Activated CD4-positive, alpha-beta T cell treated with anti-CD3 and anti-CD28 coated beads, Interleukin-2, Interleukin-6, amounts not matched to agents 100 ng/mL and 50 ng/mL, durations not matched to agents 16 hours and 8 hours (primary cell): ENCODE measurements around the gene OGA.
"Not testable (repeated sequence)": the region's sequence is repeated elsewhere in the genome, so short reads cannot be mapped to it uniquely, and the experiment has no call there.

ENCODE experiments used
- DNase-seq: peaks from one replicate; pipeline ENCODE4 v3.0.0-alpha.2; 2020

Gene OGA

DNA sequence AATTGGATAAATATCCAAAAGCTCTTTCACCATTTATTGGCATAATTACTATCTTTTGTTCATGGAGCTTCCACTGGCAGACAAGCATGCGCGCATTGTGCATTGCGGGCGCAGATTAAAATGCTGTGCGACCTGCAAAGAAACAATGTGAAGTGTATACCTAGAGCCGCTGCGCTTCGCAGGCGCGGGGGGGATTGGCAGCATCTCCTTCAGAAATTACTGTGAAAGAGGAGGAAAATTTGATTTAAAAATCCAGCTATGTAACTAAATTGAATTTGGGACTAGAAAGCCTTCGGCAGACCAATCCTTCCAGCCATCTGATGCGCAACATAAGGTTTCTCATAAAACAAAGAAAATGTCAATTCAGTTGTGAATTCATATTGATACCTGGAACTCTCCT is 24.7 kb downstream of the OGA start:
- DNase-seq: no peak

GRCh38 chr10:101789686-101790085 is 28.6 kb downstream of the OGA start:
- no peak for DNase-seq

GRCh38 chr10:101789231-101789630 is 29.0 kb downstream of the OGA start:
- DNase-seq: not testable (repeated sequence)

DNA sequence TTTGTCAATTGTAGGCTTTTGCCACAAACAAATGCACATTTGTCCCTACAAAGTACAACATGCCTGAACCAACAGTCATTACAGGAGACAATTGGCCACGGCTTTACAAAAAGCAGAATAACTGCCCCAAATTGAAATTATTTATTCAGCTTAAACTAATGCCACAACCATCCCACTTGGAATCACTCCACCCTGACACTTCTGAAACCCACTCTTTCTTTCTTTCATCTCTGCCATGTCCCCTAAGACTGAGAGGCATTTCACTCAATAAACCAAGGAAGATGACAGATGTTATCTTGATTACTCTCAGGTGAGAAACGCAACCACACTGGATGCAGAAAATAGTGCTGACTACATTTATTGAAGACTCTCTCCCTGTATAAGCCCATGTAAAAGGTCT is 32.4 kb downstream of the OGA start:
- no peak for DNase-seq

DNA sequence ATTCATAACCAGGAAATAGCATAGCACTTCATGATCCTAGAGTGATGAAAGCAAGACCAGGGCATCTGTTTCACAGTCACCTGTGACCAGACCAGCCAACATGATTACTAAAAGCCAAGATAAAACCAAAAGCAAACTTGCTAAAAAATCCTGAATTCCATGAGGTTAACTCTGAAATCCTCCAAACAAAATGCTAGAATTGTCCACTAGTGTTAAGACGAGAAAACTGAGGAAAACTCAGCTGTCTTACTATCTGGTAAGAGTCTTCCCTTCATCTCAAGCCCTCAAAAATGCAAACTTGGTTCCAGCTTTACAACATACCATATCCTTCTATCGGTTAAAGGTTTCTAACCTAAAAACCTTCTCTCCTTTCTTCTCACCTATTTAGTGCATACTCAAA is 33.7 kb downstream of the OGA start:
- DNase-seq: no peak

DNA sequence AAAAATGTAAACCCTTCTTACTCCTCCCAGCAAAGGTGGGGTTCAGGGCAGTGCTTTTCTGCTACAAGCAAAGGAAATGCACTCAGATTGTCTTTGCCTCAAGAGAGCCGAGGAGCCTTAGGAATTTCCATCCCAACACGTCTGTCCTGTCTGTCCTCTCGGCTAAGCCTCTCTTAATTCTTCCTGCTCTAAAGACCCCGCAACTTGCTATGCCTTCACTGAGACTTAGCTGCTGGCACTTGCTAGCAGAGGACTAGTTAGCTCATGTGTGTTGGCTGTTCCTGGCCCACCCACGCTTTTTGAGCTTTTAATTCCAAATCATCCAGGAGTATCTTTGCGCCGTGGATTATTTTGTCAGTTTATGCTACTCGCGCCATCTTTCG is 34.5 kb downstream of the OGA start:
- DNase-seq: no peak

DNA sequence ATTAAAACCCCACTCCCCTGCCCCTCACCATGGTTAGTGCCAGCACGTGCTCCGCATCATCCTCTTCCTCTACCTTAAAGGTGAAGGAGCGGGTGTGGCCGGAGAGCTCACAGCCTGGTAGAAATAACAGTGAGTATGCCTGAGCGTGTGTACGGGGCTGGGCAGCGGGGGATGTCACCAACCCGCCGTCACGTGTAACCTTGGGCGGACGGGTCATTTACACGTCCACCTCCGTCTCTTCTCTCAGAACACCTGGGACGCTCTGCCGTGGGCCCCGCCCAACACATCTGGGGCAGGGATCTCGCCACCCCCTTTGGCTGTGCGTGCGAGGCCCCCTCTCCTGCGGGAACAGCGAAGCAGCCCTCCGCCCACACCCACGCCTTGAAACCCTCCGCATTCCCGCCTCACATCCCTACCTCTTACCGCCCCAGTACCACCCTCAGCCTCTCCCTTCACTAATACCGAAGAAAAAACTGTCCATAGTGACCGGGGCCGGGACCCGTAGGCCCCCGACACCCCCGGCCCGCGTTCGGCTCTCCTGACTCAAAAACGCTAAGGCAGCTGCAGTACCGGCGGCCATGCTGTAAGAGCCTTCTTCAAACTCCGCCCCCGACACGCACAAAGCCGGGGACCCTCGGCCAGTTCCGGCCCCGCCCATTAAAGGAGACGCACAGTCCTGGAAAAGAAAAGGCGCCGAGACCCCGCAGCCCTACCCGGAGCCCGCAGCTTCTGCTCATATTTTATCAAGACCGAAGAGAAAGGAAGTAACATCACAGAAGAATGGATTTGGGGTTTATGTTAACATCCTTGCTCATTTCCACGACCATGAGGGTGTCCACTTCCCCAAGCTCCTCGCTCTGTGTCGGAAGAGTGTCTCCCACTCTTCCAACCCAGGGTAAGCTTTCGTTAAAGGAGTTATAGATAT is 35.2 kb downstream of the OGA start, which contains the start of gene NPM3:
NPM3 (minus strand) TSS at position 636 of the 925 bp plus-strand sequence; CDS start at position 580, 56 bp downstream.
- DNase-seq: peak; percentile 92

DNA sequence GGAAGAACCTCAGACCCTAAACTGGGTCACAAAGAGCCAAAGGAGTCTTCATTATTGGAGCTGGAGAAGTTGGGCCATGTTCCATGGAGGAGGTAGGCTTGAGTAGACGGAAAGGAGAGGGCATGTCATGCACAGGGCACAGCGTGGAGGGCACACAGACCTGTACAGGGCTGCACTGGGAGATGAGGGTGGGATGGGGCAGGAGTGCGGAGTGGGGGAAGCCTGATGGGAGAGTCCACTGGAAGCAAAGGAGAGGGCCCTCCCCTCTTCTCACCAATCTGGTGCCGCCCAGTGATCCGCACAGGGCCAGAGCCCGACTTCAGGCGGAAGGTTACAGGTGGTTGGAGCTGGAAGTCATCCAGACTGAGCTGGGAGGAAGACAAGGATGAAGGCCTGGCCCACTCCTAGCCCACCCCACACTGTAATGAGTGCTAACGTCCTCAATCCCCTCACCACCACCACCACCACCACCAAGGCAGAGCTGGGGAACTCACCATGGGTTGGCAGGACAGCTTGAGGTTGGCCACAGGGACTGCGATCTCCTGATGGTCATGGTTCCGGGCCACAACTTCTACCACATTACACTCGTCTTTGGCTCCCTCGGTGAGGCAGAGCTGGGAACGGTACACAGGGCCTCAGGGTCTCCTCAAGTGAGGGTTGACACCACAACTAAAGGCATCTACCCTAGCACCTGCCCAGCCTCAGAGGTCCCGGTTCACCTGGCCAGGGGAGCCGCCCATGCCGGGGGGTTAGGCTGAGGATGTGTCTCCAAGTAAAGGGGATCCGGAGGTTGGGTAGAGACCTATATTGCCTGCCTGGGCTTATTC is 36.0 kb downstream of the OGA start:
- no peak for DNase-seq

DNA sequence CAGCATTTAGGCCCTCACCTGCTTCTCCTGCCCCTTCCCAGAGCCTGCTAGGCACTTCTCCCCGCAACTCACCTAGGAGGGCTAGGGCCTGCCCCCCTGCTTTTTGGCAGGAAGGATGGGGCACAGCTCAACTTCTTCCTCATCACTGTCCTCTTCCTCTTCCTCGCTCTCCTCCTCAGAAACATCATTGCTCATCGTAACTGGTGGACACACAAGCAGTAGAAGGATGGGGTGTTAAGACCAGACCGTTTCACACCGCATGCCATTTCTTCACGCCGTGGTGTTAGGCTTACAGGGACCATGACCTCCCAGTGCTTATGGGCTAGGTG is 36.6 kb downstream of the OGA start:
- DNase-seq: no peak

- DNase-seq: peak; percentile 87
Measured at GRCh38 chr10:101780818-101781654, 37.2 kb downstream of the OGA start.

DNA sequence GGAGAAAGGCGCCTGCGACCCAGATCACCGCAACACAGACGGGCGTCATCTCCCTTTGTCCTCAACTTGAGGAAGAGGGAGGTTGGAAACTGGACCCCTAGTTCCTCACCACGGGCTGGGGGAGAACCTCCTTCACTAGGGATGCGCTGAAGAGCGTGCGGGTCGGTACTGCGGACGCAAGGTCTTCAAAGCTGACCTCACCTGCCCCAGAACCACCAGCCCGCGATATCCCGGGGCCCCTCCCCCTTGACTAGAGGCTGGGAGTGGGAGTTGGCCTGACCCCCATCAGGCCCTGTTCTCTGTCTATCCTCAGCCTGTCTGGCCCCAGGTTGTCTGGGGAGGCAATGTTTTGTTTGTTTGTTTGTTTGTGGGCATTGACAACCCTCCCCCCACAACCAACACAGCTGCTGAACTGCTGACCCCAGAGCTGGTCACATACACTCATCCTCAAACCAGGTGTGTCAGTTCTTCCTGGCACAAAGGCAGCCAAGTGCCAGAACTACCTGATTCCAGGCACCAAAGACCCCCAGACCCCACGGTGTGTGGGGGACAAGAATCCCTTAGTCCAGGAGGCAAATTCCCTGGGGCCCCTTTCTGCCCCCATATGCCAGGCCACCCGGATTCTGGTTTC is 37.9 kb downstream of the OGA start:
- peak; percentile 7 for DNase-seq

GRCh38 chr10:101779544-101780186 is 38.6 kb downstream of the OGA start:
- peak; percentile 91 for DNase-seq

DNA sequence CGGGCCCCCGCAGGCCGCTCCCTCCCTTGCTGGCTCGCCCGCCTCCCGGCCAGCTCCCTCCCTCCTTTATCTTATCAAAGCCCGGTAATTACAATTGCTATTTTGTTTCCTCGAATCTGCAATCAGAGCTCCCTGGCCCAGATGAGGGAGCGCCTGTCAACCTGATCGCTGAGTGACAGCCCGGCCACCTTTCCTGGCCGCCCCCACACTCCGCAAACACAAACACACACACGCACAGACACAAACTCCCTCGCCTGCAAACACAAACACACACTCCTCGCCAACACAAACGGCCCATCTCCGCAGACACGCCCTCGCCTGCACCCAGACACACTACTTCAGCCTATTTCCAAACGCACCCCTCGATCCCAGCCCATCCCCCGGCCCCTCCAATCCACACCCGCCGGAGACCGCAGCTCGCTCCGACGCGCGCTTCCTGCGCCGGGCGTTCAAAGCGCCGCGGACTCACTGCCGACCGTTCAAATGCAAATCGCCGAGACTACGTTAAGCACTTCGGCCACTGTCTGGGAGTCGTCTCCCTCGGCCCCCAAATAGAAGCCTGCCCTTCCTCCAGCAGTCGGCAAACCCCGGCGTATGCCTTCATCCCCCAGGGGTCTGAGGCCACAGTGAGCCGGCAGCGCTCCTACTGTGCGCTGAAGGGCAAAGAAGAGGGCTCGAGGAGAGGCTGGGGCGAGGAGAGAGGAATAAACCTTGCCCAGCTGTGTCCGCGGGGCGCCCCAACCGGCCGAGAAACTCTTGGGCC is 39.3 kb downstream of the OGA start:
- DNase-seq: peak; percentile 36

GRCh38 chr10:101778151-101778780 is 40.0 kb downstream of the OGA start:
- no peak for DNase-seq

GRCh38 chr10:101777619-101778145 is 40.6 kb downstream of the OGA start:
- no peak for DNase-seq

- DNase-seq: no peak
Measured at GRCh38 chr10:101776161-101776817, 42.0 kb downstream of the OGA start.

DNA sequence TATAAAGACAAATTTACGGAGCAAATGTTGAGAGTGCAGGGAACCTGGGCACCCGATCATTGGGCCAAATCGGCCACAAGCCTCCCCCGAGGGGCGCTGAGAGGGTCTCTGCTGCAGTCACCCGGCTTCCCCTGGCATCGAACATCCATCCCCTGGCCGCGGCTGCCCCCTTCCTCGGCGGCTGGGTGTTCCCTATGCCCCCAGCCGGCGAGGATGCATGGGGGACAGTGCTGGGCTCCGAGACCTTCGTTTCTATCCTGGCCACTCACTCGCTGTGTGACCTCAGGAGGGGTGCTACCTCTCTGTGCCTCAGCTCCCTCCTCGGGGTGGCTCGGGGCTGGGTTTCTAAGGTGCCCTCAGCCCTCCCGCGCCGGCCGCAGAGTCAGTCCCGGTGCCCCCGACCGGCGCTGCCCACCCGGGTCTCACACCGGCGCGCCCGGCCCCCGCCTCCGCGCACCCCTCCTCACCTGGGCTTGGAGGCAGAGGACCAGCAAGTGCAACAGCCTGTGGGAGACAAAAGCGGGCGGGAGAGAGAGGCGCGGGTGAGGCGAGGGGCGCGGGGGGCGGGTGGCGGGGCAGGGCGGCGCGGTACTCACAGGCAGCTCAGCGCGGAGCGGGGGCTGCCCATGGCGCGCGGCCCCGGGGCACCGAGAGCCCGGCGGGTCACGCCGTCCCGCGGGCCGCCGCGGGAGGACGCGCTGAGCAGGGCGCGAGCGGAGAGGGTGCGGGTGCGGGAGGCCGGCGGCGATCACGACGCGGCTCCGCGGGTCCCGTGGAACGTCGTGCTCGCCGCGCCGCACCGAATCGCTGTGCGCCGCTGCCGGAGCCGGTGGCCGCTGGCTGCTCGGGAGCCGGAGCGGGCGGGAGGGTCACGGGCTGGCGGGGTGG is 42.7 kb downstream of the OGA start, which contains the start of gene FGF8:
FGF8 (minus strand) TSS at position 842 of the 888 bp plus-strand sequence; CDS start at position 628, 214 bp downstream.
- no peak for DNase-seq

DNA sequence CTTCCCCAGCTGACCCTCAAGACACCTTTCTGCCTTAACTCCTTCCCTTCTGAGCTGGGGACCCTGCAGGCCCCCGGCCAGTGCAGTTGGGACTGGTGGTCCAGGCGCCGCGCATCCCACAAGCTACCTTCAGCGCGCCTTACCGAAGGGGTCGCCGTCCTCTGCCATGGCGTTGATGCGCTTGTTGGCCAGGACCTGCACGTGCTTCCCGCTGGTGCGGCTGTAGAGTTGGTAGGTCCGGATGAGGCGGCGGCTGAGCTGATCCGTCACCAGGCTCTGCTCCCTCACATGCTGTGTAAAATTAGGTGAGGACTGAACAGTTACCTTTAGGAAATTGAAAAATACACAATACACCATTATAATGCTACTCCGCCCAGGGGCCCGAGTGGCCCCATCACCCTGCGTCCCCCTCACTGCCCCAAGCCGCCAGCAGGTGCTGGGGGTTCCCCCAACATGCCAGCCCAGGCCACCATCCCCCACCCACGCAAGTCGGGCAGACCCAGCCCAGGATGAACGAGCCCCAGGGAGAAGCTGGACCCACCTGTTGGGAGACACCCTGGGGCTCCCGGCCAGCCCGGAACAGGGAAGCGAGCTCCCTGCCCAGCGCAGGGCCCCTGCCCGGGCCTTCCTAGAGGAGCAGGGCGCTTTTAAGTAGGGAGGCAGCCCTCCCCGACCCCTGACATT is 43.5 kb downstream of the OGA start:
- DNase-seq: no peak
